Activated CD4-positive, alpha-beta T cell treated with anti-CD3 and anti-CD28 coated beads, Interleukin-2, amount 10 ng/mL, durations not matched to agents 7 days and 5 days (primary cell): ENCODE measurements around the gene ARHGAP45. TPM values are rescaled to one million over a fixed set of nuclear protein-coding genes. Genes with fewer than 3 reads are reported as not detected.

Source experiments
- CTCF ChIA-PET: fragments of 350-600 bp; sonication (Branson Sonifier 250); formaldehyde crosslinking; loops from one replicate; lab custom pipeline; 2021; ENCODE audit warnings: antibody characterized with exemption; lab: Charles Lee
- POLR2A ChIA-PET: fragments of 350-600 bp; sonication (Branson Sonifier 250); formaldehyde crosslinking; loops from one replicate; lab custom pipeline; 2021; ENCODE audit warnings: antibody characterized with exemption; lab: Charles Lee
- DNase-seq: peaks from one replicate; pipeline ENCODE4 v3.0.0-alpha.2; 2020
- H3K27ac Mint-ChIP-seq: one replicate; pipeline ENCODE4 v1.8.0; 2021; ENCODE audit warnings: mild to moderate bottlenecking, moderate library complexity, mixed read lengths
- H3K27me3 Mint-ChIP-seq: one replicate; pipeline ENCODE4 v1.8.0; 2021; ENCODE audit warnings: mixed read lengths
- H3K36me3 Mint-ChIP-seq: one replicate; pipeline ENCODE4 v1.8.0; 2021; ENCODE audit warnings: low read depth, mixed read lengths
- H3K4me1 Mint-ChIP-seq: one replicate; pipeline ENCODE4 v1.8.0; 2021; ENCODE audit warnings: mixed read lengths
- H3K4me3 Mint-ChIP-seq: one replicate; pipeline ENCODE4 v1.8.0; 2021; ENCODE audit warnings: mild to moderate bottlenecking, moderate library complexity, mixed read lengths
- H3K9me3 Mint-ChIP-seq: one replicate; pipeline ENCODE4 v1.8.0; 2021; ENCODE audit warnings: mixed read lengths
- total RNA-seq, 2 experiments: library from RNA; stranded (reverse); gene quantifications; one replicate each; pipeline ENCODE4 v1.2.3, GENCODE V29; 2021

The ARHGAP45 gene
- total RNA-seq, 2 experiments from 2014 or later = 487 to 570 TPM

DNA sequence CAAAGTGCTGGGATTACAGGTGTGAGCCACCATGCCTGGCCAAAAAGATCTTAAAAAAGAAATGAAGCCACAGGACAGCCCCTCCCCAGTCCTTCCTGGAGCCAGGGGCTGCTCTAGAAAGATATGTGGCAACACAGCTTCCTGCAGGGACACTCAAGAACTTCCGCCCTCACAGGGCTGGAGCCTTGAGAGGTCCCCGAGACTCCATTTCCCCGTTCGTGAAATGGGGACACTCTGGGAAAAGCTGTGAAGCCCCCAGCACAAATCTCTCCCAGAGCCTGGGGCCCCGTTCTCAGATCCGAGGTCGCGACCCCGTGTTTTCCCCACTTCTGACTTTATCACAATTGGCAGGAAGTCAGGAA lies 34.4 kb downstream of the ARHGAP45 start:
- ChIA-PET POLR2A (no interaction called here), CTCF (interaction anchor here (1.0 to 1.9 kb wide), 3 partner anchors 12 to 98 kb away, joined by 3 to 8 read pairs (median 3); no protein-coding TSS in a partner anchor)
- Mint-ChIP-seq H3K4me1 (peaks cover 60% of the 10 kb centered on the region), H3K9me3 (peaks cover 8% of the 10 kb centered on the region), H3K27ac (peak overlapping the region; percentile 85), H3K4me3 (peak overlapping the region; percentile 41), H3K36me3 (peaks cover 10% of the 10 kb centered on the region), H3K27me3 (no peaks in the 10 kb centered on the region)
- DNase-seq = no peak

GRCh38 chr19:1102407-1103131 lies 35.6 kb downstream of the ARHGAP45 start:
- H3K4me1 Mint-ChIP-seq = peaks cover 54% of the 10 kb centered on the region
- H3K9me3 Mint-ChIP-seq = peaks cover 8% of the 10 kb centered on the region
- no peak for DNase-seq
- CTCF ChIA-PET = interaction anchor here (0.7 to 2.3 kb wide), 5 partner anchors 11 to 142 kb away, joined by 3 to 7 read pairs (median 3); no protein-coding TSS in a partner anchor
- H3K27ac Mint-ChIP-seq = peak overlapping the region; percentile 89
- no peaks in the 10 kb centered on the region for H3K27me3 Mint-ChIP-seq
- peaks cover 13% of the 10 kb centered on the region for H3K36me3 Mint-ChIP-seq
- peak overlapping the region; percentile 22 for H3K4me3 Mint-ChIP-seq
- POLR2A ChIA-PET = interaction anchor here (0.6 kb wide), 1 partner anchor 164 kb away, joined by 4 read pairs; no protein-coding TSS in a partner anchor

DNA sequence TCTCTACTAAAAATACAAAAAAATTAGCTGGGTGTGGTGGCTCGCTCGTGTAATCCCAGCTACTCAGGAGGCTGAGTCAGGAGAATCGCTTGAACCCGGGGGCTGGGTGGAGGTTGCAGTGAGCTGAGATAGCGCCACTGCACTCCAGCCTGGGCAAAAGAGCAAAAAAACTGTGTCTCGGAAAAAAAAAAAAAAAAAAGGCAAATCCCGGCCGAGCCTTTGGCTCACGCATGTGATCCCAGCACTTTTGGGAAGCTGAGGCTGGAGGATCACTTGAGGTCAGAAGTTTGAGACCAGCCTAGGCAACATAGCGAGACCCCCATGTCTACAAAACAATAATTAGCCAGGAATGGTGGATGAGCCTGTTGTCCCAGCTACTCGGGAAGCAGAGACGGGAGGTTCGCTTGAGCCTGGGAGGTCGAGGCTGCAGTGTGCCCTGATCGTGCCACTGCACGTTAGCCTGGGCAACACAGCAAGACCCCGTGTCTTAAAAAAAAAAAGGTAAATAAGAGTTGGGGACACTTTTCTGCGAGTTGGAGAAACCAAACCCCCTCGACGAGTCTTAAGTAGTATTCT lies 36.3 kb downstream of the ARHGAP45 start:
- CTCF ChIA-PET = interaction anchor here (0.7 to 2.3 kb wide), 5 partner anchors 10 to 141 kb away, joined by 3 to 7 read pairs (median 3); no protein-coding TSS in a partner anchor

GRCh38 chr19:1103708-1104310 lies 36.8 kb downstream of the ARHGAP45 start, which contains the start of gene GPX4:
TSS of gene GPX4 (plus strand) at chr19:1103994. CDS start at chr19:1104044, 50 bp downstream.
- DNase-seq = peak; percentile 99
- H3K27ac Mint-ChIP-seq = peak within 1 kb of the TSS; percentile 89
- H3K36me3 Mint-ChIP-seq = peaks cover 10% of the 10 kb centered on the region
- ChIA-PET POLR2A (no interaction called here), CTCF (interaction anchor here (0.5 to 2.3 kb wide), 4 partner anchors 9 to 463 kb away, joined by 3 to 7 read pairs (median 3); no protein-coding TSS in a partner anchor)
- H3K4me3 Mint-ChIP-seq = peak within 1 kb of the TSS; percentile 72
- H3K27me3 Mint-ChIP-seq = no peaks in the 10 kb centered on the region
- peaks cover 7% of the 10 kb centered on the region for H3K9me3 Mint-ChIP-seq
- peaks cover 44% of the 10 kb centered on the region for H3K4me1 Mint-ChIP-seq

More for the DNA sequence above, 36.3 kb downstream of the ARHGAP45 start:
- H3K9me3 Mint-ChIP-seq = peaks cover 8% of the 10 kb centered on the region
- POLR2A ChIA-PET = interaction anchor here (0.6 kb wide), 1 partner anchor 165 kb away, joined by 4 read pairs; no protein-coding TSS in a partner anchor
- no peak for DNase-seq
- H3K4me3 Mint-ChIP-seq = peak overlapping the region; percentile 54
- H3K4me1 Mint-ChIP-seq = peaks cover 49% of the 10 kb centered on the region
- peaks cover 13% of the 10 kb centered on the region for H3K36me3 Mint-ChIP-seq
- peak overlapping the region; percentile 89 for H3K27ac Mint-ChIP-seq
- no peaks in the 10 kb centered on the region for H3K27me3 Mint-ChIP-seq

DNA sequence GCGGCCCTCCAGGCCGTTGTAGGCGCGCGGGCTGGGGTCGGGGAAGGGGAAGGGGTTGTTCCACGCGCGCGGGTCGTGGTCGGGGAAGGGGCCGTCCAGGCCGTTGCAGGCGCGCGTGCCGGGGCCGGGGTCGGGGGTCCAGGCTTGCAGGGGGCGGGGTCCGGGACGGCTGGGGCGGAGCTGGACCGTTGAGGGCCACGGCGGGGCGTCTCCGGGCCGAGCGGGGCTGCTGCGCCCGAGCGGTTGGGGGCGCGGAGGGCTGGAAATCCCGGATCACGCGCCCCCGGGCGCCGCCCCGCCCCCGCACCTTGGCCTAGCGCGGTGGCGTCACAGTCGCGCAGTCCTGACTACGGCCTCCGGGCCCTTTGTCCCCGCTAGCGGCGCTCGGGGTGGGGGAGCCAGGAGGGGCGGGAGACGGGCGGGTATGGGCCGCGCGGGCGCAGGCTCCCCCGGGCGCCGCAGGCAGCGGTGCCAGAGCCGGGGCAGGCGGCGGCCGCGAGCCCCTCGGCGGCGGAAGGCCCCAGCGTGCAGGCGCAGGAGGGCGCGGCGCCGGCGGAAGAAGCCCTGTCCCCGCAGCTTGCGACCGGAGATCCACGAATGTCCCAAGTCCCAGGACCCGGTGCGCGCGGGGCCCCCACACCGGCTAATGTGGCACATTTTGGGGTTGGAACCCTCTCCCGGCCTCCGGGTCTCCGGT lies 37.5 kb downstream of the ARHGAP45 start:
- CTCF ChIA-PET = interaction anchor here (0.5 to 2.3 kb wide), 4 partner anchors 9 to 463 kb away, joined by 3 to 7 read pairs (median 3); no protein-coding TSS in a partner anchor
- peak; percentile 70 for DNase-seq
- POLR2A ChIA-PET = no interaction called here
- Mint-ChIP-seq H3K4me1 (peaks cover 38% of the 10 kb centered on the region), H3K36me3 (peaks cover 9% of the 10 kb centered on the region), H3K4me3 (peak overlapping the region; percentile 72), H3K27ac (peak overlapping the region; percentile 5), H3K27me3 (no peaks in the 10 kb centered on the region), H3K9me3 (peaks cover 4% of the 10 kb centered on the region)

DNA sequence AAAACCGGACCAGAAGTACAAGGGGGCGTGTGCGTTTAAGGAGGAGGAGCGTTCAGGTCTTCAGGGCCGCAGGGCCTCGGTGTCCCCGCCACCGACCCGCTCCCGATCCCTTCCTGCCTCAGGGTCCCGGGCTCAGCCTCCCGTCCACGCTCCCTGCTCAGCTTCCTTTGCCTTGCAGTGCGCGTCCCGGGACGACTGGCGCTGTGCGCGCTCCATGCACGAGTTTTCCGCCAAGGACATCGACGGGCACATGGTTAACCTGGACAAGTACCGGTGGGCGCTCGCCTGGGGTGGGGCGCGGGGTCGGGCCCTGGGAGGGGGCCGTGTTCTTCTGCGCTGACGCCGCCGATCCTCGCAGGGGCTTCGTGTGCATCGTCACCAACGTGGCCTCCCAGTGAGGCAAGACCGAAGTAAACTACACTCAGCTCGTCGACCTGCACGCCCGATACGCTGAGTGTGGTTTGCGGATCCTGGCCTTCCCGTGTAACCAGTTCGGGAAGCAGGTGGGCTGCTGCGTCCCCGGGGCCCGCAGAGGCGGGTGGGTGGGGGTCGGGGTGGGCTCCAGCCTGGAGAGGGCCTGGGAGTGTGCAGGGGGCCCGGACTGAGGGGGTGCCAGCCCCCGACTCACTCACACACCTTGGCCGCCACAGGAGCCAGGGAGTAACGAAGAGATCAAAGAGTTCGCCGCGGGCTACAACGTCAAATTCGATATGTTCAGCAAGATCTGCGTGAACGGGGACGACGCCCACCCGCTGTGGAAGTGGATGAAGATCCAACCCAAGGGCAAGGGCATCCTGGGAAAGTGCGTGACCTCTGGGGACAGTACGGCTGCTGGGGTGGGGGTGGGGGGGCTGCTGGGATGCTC lies 38.3 kb downstream of the ARHGAP45 start:
- Mint-ChIP-seq H3K4me1 (peaks cover 33% of the 10 kb centered on the region), H3K36me3 (peaks cover 2% of the 10 kb centered on the region), H3K27me3 (no peaks in the 10 kb centered on the region), H3K4me3 (peak overlapping the region; percentile 72), H3K27ac (peak overlapping the region; percentile 62), H3K9me3 (no peaks in the 10 kb centered on the region)
- ChIA-PET POLR2A (no interaction called here), CTCF (interaction anchor here (0.8 to 1.2 kb wide), 3 partner anchors 7 to 31 kb away, joined by 3 read pairs; no protein-coding TSS in a partner anchor)
- DNase-seq = no peak

DNA sequence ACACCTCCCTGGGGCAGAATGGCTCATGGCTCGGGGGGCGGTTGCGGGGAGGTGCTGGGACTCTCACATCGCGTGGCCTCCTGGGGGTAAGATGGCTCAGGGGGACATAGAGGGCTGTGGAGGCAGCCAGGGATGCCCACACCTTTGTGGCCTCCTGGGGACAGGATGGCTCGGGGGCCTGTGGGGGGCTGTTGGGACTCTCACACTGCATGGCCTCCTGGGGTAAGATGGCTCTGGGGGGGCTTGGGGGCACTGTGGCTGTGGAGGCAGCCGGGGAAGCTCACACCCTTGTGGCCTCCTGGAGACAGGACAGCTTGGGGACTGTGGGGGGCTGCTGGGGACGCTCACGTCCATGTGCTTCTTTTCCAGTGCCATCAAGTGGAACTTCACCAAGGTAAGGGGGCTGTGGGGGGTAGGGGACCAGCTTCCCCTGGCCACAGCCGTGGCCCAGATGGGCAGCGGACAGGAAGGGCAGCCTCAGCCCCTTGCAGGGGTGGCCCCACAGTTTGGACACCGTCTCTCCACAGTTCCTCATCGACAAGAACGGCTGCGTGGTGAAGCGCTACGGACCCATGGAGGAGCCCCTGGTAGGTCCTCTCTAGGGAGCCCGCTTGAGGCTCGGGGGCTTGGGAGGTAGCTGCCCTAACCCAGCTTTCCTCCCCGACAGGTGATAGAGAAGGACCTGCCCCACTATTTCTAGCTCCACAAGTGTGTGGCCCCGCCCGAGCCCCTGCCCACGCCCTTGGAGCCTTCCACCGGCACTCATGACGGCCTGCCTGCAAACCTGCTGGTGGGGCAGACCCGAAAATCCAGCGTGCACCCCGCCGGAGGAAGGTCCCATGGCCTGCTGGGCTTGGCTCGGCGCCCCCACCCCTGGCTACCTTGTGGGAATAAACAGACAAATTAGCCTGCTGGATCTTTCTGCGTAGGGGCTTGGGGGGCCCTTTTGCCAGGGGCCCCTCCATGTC lies 39.2 kb downstream of the ARHGAP45 start:
- Mint-ChIP-seq H3K4me1 (peaks cover 29% of the 10 kb centered on the region), H3K27me3 (no peaks in the 10 kb centered on the region), H3K4me3 (peak overlapping the region; percentile 61), H3K9me3 (no peaks in the 10 kb centered on the region), H3K27ac (peak overlapping the region; percentile 62), H3K36me3 (peaks cover 2% of the 10 kb centered on the region)
- POLR2A ChIA-PET = no interaction called here
- no peak for DNase-seq
- CTCF ChIA-PET = interaction anchor here (0.5 to 1.2 kb wide), 4 partner anchors 8 to 71 kb away, joined by 3 read pairs; no protein-coding TSS in a partner anchor

GRCh38 chr19:1106841-1107660 lies 40.1 kb downstream of the ARHGAP45 start:
- H3K36me3 Mint-ChIP-seq = peaks cover 2% of the 10 kb centered on the region
- CTCF ChIA-PET = interaction anchor here (0.5 kb wide), 1 partner anchor 70 kb away, joined by 3 read pairs; no protein-coding TSS in a partner anchor

DNA sequence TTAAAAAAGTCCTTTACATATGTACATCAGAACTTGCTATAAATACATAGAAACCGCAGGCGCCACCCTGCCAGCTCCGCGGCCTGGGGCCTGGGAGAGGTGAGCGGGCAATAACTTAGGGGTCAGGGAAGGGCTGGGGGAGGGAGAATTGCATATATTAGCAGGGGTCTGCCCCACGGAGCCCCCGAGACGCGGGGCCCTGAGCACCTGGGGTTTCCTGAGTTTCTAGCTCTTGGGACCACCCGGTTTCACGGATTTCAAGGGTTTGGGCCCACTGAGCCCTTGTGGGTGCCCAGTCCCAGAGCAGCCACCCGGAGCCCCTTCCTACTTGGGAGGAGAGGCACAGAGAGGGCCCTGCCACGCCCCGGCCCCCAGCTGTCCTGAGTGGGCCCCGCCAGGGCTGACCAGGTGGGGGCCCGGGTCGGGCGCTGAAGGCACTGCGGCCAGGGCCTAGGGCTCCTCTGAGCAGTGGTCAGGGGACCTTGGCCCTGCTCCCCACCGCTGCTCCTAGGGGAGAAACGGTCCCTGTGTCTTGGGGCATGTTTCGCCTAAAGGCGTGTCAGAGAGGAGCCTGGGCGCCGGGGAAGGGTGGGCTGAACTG lies 40.8 kb downstream of the ARHGAP45 start:
- CTCF ChIA-PET = no interaction called here
- Mint-ChIP-seq H3K9me3 (no peaks in the 10 kb centered on the region), H3K27ac (no peak overlapping the region), H3K36me3 (peaks cover 2% of the 10 kb centered on the region), H3K4me1 (peaks cover 15% of the 10 kb centered on the region), H3K4me3 (no peak overlapping the region), H3K27me3 (no peaks in the 10 kb centered on the region)
- POLR2A ChIA-PET = no interaction called here
- no peak for DNase-seq

More at GRCh38 chr19:1106841-1107660, 40.1 kb downstream of the ARHGAP45 start:
- peak overlapping the region; percentile 3 for H3K27ac Mint-ChIP-seq
- POLR2A ChIA-PET = no interaction called here
- DNase-seq = no peak
- H3K4me3 Mint-ChIP-seq = peak overlapping the region; percentile 35
- peaks cover 20% of the 10 kb centered on the region for H3K4me1 Mint-ChIP-seq
- no peaks in the 10 kb centered on the region for H3K9me3 Mint-ChIP-seq
- H3K27me3 Mint-ChIP-seq = no peaks in the 10 kb centered on the region
